ENCODE data around the gene RYR3. TPM values are rescaled to one million over a fixed set of nuclear protein-coding genes. Genes with fewer than 3 reads are reported as not detected.
A peak's percentile ranks its signal among the peaks of the same experiment; 100 is the strongest.

Gene RYR3
- total and polyA plus RNA-seq, 7 donors: 2.5 to 159 (median 24.0) TPM

GRCh38 chr15:33543957-33544356 lies 233.2 kb downstream of the RYR3 start:
- no peak overlapping the region for H3K4me3 ChIP-seq
- intact Hi-C loops (cut with DNase I): no loop called here
- H3K27ac ChIP-seq: no peak overlapping the region
- ATAC-seq (peak in 2 of 4 donors; percentile 47 to 54), DNase-seq (no peak)
- no peak for TF ChIP-seq CTCF (IDR thresholded peaks at IDR 0.05)
- no peaks in the 10 kb centered on the region for H3K4me1 ChIP-seq
- no peaks in the 10 kb centered on the region for H3K27me3 ChIP-seq (ENCODE audit: insufficient read depth in 3 of 3, low read length in 2 of 3)
- H3K9me3 ChIP-seq: no peaks in the 10 kb centered on the region
- H3K36me3 ChIP-seq (ENCODE audit: insufficient read depth in 1 of 2, low read depth in 1 of 2): no peaks in the 10 kb centered on the region
- WGBS, 3 donors: 37 to 51% (median 44%) methylated on average over 3 of the region's 3 CpGs

- H3K4me1 ChIP-seq: no peaks in the 10 kb centered on the region
- DNase-seq: no peak
- WGBS, 3 donors: 93 to 94% (median 94%) methylated on average over 3 of the region's 3 CpGs
- no peaks in the 10 kb centered on the region for H3K27me3 ChIP-seq (ENCODE audit: insufficient read depth in 3 of 3, low read length in 2 of 3)
- H3K27ac ChIP-seq: no peak overlapping the region
- no peak for TF ChIP-seq CTCF (IDR thresholded peaks at IDR 0.05)
- peaks cover 0 to 11% of the 10 kb centered on the region in 2 donors for H3K36me3 ChIP-seq (ENCODE audit: insufficient read depth in 1 of 2, low read depth in 1 of 2)
- no peaks in the 10 kb centered on the region for H3K9me3 ChIP-seq
- intact Hi-C loops (cut with DNase I): no loop called here
- peak in 1 of 4 donors; percentile 10 for ATAC-seq
- H3K4me3 ChIP-seq: no peak overlapping the region
Observed at GRCh38 chr15:33545866-33546265, 235.1 kb downstream of the RYR3 start.

- H3K4me3 ChIP-seq: no peak overlapping the region
- intact Hi-C loops (cut with DNase I): no loop called here
- TF ChIP-seq CTCF (IDR thresholded peaks at IDR 0.05): no peak
- WGBS, 3 donors: 27 to 32% (median 27%) methylated on average over 5 of the region's 5 CpGs
- ATAC-seq: peak in 3 of 4 donors; percentile 62 to 75 (median 64)
- peaks cover 0 to 11% of the 10 kb centered on the region in 2 donors for H3K36me3 ChIP-seq (ENCODE audit: insufficient read depth in 1 of 2, low read depth in 1 of 2)
- H3K9me3 ChIP-seq: no peaks in the 10 kb centered on the region
- peak; percentile 36 to 49 for DNase-seq
- no peaks in the 10 kb centered on the region for H3K27me3 ChIP-seq (ENCODE audit: insufficient read depth in 3 of 3, low read length in 2 of 3)
- H3K27ac ChIP-seq: no peak overlapping the region
- no peaks in the 10 kb centered on the region for H3K4me1 ChIP-seq
Observed at GRCh38 chr15:33547876-33548275, 237.1 kb downstream of the RYR3 start.

GRCh38 chr15:33551860-33552259 lies 241.1 kb downstream of the RYR3 start:
- no peaks in the 10 kb centered on the region for H3K9me3 ChIP-seq
- no peak overlapping the region for H3K4me3 ChIP-seq
- ATAC-seq (peak in 2 of 4 donors; percentile 23 to 31), DNase-seq (no peak)
- H3K27me3 ChIP-seq (ENCODE audit: insufficient read depth in 3 of 3, low read length in 2 of 3): no peaks in the 10 kb centered on the region
- peaks cover 0 to 11% of the 10 kb centered on the region in 2 donors for H3K36me3 ChIP-seq (ENCODE audit: insufficient read depth in 1 of 2, low read depth in 1 of 2)
- TF ChIP-seq CTCF (IDR thresholded peaks at IDR 0.05): no peak
- H3K4me1 ChIP-seq: no peaks in the 10 kb centered on the region
- intact Hi-C loops (cut with DNase I): no loop called here
- 33 to 41% (median 35%) methylated on average over 6 of the region's 6 CpGs for WGBS, 3 donors
- H3K27ac ChIP-seq: no peak overlapping the region

- TF ChIP-seq CTCF (IDR thresholded peaks at IDR 0.05): no peak
- intact Hi-C loops (cut with DNase I): no loop called here
- 91 to 94% (median 94%) methylated on average over 4 of the region's 4 CpGs for WGBS, 3 donors
- Histone ChIP-seq H3K27me3 (ENCODE audit: insufficient read depth in 3 of 3, low read length in 2 of 3) (no peaks in the 10 kb centered on the region), H3K27ac (no peak overlapping the region), H3K36me3 (ENCODE audit: insufficient read depth in 1 of 2, low read depth in 1 of 2) (peaks cover 0 to 11% of the 10 kb centered on the region in 2 donors), H3K9me3 (no peaks in the 10 kb centered on the region), H3K4me1 (no peaks in the 10 kb centered on the region), H3K4me3 (no peak overlapping the region)
- DNase-seq (no peak), ATAC-seq (peak in 1 of 4 donors; percentile 77)
Observed at GRCh38 chr15:33553157-33553556, 242.4 kb downstream of the RYR3 start.

Data from psoas muscle (tissue), 8 donors.